Endothelial cell of umbilical vein (primary cell): ENCODE results near the gene RAD51B. TPM values are rescaled to one million over a fixed set of nuclear protein-coding genes. Genes with fewer than 3 reads are reported as not detected.

Experiments used
- BruUV-seq: library from RNA; stranded (reverse); fragments of 400-500 nt; replicated peaks from 2 replicates; lab custom pipeline; 2021; lab: Mats Ljungman, UMichigan
- CTCF ChIA-PET: fragments of 300-600, 350-600 bp; sonication (Branson Sonifier 250); formaldehyde crosslinking; loops from one replicate; lab custom pipeline; 2021; ENCODE audit warnings: antibody characterized with exemption, inconsistent platforms; lab: Charles Lee
- POLR2A ChIA-PET: fragments of 300-600, 350-600 bp; sonication (Branson Sonifier 250); formaldehyde crosslinking; loops from one replicate; lab custom pipeline; 2021; ENCODE audit warnings: antibody characterized with exemption, inconsistent platforms; lab: Charles Lee
- DNase-seq: peaks from one replicate; pipeline ENCODE4 v3.0.0-alpha.2; 2011; ENCODE audit warnings: low read depth, low spot score
- FAIRE-seq: peaks from 2 replicates; lab custom pipeline; 2011; peaks lifted over from hg19 to GRCh38; lab: Jason Lieb, UNC
- H2AFZ ChIP-seq: 2 replicates; pipeline ENCODE4 v1.6.0; 2012; ENCODE audit warnings: low read depth, low read length, control low read depth, inconsistent platforms
- H3K27ac ChIP-seq: 2 replicates; pipeline ENCODE4 v1.5.1; 2011; ENCODE audit warnings: low read depth, mild to moderate bottlenecking, control low read depth, low read length, moderate library complexity; ENCODE audit not compliant: insufficient read depth
- H3K27me3 ChIP-seq, 2 experiments: 2 replicates each; pipeline versions ENCODE4 v1.6.0 to v1.6.1; 2011; ENCODE audit warnings: low read length in 2 of 2, mixed read lengths in 1 of 2; ENCODE audit not compliant: control insufficient read depth in 2 of 2, insufficient read depth in 2 of 2
- H3K36me3 ChIP-seq, 2 experiments: 2 replicates in 1 of 2; 3 replicates in 1 of 2; pipeline ENCODE4 v1.5.1; 2011; ENCODE audit warnings: low read length in 2 of 2, mild to moderate bottlenecking in 1 of 2, moderate library complexity in 1 of 2; ENCODE audit not compliant: control insufficient read depth in 2 of 2, insufficient read depth in 2 of 2; ENCODE audit errors: extremely low read depth in 1 of 2
- H3K4me1 ChIP-seq: 3 replicates; pipeline ENCODE4 v1.5.1; 2011; ENCODE audit warnings: mild to moderate bottlenecking, low read length; ENCODE audit not compliant: control insufficient read depth, insufficient read depth; ENCODE audit errors: extremely low read depth
- H3K4me2 ChIP-seq: 2 replicates; pipeline ENCODE4 v1.6.1; 2011; ENCODE audit warnings: low read length, control low read depth, mixed read lengths; ENCODE audit not compliant: insufficient read depth
- H3K4me3 ChIP-seq, 3 experiments: fragments of 200-600 bp in 1 of 3; sonication (generic), shearing (Covaris generic) in 1 of 3; replicated peaks in 1 of 3; 2 replicates each; pipeline ENCODE4 v1.5.1; 2011 to 2016; ENCODE audit warnings: control low read depth in 3 of 3, low read length in 3 of 3, mild to moderate bottlenecking in 2 of 3, inconsistent platforms in 1 of 3, low read depth in 1 of 3, moderate library complexity in 1 of 3; ENCODE audit not compliant: insufficient read depth in 1 of 3
- H3K79me2 ChIP-seq: 2 replicates; pipeline ENCODE4 v1.6.0; 2012; ENCODE audit warnings: low read length, inconsistent platforms; ENCODE audit not compliant: control insufficient read depth, insufficient read depth
- H3K9ac ChIP-seq: replicated peaks from 2 replicates; pipeline ENCODE3; 2011; ENCODE audit warnings: low read length, control low read depth; ENCODE audit not compliant: insufficient read depth; ENCODE audit errors: extremely low read depth
- H3K9me1 ChIP-seq: replicated peaks from 3 replicates; pipeline ENCODE4 v1.6.0; 2011; ENCODE audit warnings: mild to moderate bottlenecking, low read length; ENCODE audit not compliant: control insufficient read depth, insufficient read depth; ENCODE audit errors: extremely low read depth
- H3K9me3 ChIP-seq: replicated peaks from 2 replicates; pipeline ENCODE4 v1.5.1; 2012; ENCODE audit warnings: low read length, inconsistent platforms; ENCODE audit not compliant: control insufficient read depth, insufficient read depth
- H4K20me1 ChIP-seq: replicated peaks from 2 replicates; pipeline ENCODE3; 2011; ENCODE audit warnings: mild to moderate bottlenecking, low read length; ENCODE audit not compliant: control insufficient read depth, insufficient read depth; ENCODE audit errors: extremely low read depth
- EZH2 ChIP-seq: IDR thresholded peaks from 2 replicates; pipeline ENCODE4 v1.6.1; 2012; ENCODE audit warnings: borderline replicate concordance, low read depth, mild to moderate bottlenecking, moderate library complexity, low read length, inconsistent platforms; ENCODE audit not compliant: severe bottlenecking
- FOS ChIP-seq: IDR thresholded peaks from 2 replicates; pipeline ENCODE4 v1.6.1; 2011; ENCODE audit warnings: mild to moderate bottlenecking, low read length, moderate library complexity, borderline replicate concordance; ENCODE audit not compliant: insufficient read depth
- GATA2 ChIP-seq: IDR thresholded peaks from 2 replicates; pipeline ENCODE4 v1.7.0; 2011; ENCODE audit warnings: low read depth, mild to moderate bottlenecking, moderate library complexity, mixed read lengths, low read length; ENCODE audit not compliant: insufficient read length, insufficient read depth
- JUN ChIP-seq: IDR thresholded peaks from 2 replicates; pipeline ENCODE4 v1.6.1; 2011; ENCODE audit warnings: borderline replicate concordance, low read depth; ENCODE audit not compliant: insufficient read length, insufficient read depth
- MYC ChIP-seq: IDR thresholded peaks from one replicate; pipeline ENCODE4 v1.6.1; 2011; ENCODE audit warnings: mild to moderate bottlenecking, low read depth, low read length
- POLR2A ChIP-seq: IDR thresholded peaks from 2 replicates; pipeline ENCODE4 v1.6.1; 2012; ENCODE audit warnings: low read depth, mild to moderate bottlenecking, control low read depth, low read length
- POLR2AphosphoS5 ChIP-seq: IDR thresholded peaks from 2 replicates; pipeline ENCODE4 v1.6.1; 2012; ENCODE audit warnings: low read depth, mild to moderate bottlenecking, control low read depth, low read length, moderate library complexity; ENCODE audit not compliant: insufficient read depth
- dilution Hi-C: fragments of 300-500 bp; cut with MboI; formaldehyde crosslinking; loops from one replicate; pipeline ENCODE4 v1.15.0; 2019; ENCODE audit warnings: low sequenced_read_pairs; ENCODE audit not compliant: extremely low pct_ligation_motif_present
- intact Hi-C: fragments of 100-400 bp; cut with micrococcal nuclease; formaldehyde crosslinking; loops from one replicate; pipeline ENCODE4 v1.10.0; 2022
- polyA plus RNA-seq, 4 experiments: library from polyadenylated mRNA; depleted of rRNA in 3 of 4; stranded (reverse) in 3 of 4; unstranded in 1 of 4; fragments of >200 nt; gene quantifications; 2 replicates each; pipeline versions ENCODE4 v1.2.1 to v1.2.3, GENCODE V29; 2011 to 2012; ENCODE audit warnings: missing spikeins in 1 of 4
- total RNA-seq: library from RNA; stranded (reverse); gene quantifications from 2 replicates; pipeline ENCODE4 v1.2.3, GENCODE V29; 2021
- TF ChIP-seq, protein P1 (sequence below), 2 donors: IDR thresholded peaks; 1 replicate in 1 of 2; 2 replicates in 1 of 2; pipeline ENCODE4 v1.5.1; 2011; ENCODE audit warnings: low read length in 2 of 2, mild to moderate bottlenecking in 2 of 2, moderate library complexity in 2 of 2, control low read depth in 1 of 2, inconsistent platforms in 1 of 2, low read depth in 1 of 2; ENCODE audit not compliant: insufficient read depth in 1 of 2; ENCODE audit errors: extremely low read depth in 1 of 2
- TF ChIP-seq, protein P2 (sequence below): IDR thresholded peaks from 2 replicates; pipeline ENCODE4 v1.6.1; 2011; ENCODE audit not compliant: insufficient read depth, insufficient read length

RAD51B gene
- total and polyA plus RNA-seq, 2 donors (not counting 3 experiments of a cell fraction or from before 2014, with no cell fraction given), result 3.9 to 19.0 TPM

DNA sequence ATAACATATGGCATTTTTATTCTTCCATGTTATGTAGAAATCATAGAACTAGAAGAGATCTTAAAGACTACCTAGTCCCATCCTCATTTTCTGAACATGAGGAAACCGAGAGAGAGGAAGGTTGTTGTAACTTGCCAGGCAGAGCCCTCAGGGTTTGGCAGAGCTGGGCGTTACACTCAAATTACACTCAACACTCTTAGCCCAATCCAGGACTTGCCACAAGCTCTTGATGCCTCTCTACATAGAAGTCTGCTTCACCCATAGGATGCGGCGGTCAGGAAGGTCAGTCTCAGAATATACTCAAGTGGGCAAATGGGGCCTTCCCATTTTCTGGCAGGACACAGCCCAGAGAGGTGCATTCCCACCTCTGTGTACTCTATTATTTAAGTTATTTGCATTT is 765.2 kb downstream of the RAD51B start:
- peaks cover 6% of the 10 kb centered on the region for H3K4me1 ChIP-seq
- dilution Hi-C loops, result no loop called here
- no peaks in the 10 kb centered on the region for H3K9me3 ChIP-seq
- ChIA-PET CTCF (interaction anchor here (1.0 kb wide), 1 partner anchor 36 kb away, joined by 3 read pairs; no protein-coding TSS in a partner anchor), POLR2A (no interaction called here)
- intact Hi-C loops, result no loop called here
- no peak overlapping the region for H3K4me2 ChIP-seq
- H2AFZ ChIP-seq, result no peak overlapping the region
- no peak overlapping the region for H3K27ac ChIP-seq
- H3K79me2 ChIP-seq, result no peaks in the 10 kb centered on the region
- DNase-seq, result no peak
- no peak for FAIRE-seq
- no peak for TF ChIP-seq POLR2AphosphoS5
- TF ChIP-seq EZH2, result no peak
- TF ChIP-seq GATA2, result no peak
- no peak for TF ChIP-seq JUN
- no peak for TF ChIP-seq FOS
- no peak for TF ChIP-seq MYC
- TF ChIP-seq, protein P1, sequence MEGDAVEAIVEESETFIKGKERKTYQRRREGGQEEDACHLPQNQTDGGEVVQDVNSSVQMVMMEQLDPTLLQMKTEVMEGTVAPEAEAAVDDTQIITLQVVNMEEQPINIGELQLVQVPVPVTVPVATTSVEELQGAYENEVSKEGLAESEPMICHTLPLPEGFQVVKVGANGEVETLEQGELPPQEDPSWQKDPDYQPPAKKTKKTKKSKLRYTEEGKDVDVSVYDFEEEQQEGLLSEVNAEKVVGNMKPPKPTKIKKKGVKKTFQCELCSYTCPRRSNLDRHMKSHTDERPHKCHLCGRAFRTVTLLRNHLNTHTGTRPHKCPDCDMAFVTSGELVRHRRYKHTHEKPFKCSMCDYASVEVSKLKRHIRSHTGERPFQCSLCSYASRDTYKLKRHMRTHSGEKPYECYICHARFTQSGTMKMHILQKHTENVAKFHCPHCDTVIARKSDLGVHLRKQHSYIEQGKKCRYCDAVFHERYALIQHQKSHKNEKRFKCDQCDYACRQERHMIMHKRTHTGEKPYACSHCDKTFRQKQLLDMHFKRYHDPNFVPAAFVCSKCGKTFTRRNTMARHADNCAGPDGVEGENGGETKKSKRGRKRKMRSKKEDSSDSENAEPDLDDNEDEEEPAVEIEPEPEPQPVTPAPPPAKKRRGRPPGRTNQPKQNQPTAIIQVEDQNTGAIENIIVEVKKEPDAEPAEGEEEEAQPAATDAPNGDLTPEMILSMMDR (IDR thresholded peaks at IDR 0.05; ENCODE audit: extremely low read depth in 1 of 2, insufficient read depth in 1 of 2, low read depth in 1 of 2, low read length in 2 of 2), result no peak
- TF ChIP-seq POLR2A, result no peak
- TF ChIP-seq, protein P2, sequence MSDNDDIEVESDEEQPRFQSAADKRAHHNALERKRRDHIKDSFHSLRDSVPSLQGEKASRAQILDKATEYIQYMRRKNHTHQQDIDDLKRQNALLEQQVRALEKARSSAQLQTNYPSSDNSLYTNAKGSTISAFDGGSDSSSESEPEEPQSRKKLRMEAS, result no peak
- no peak overlapping the region for H3K9ac ChIP-seq
- H4K20me1 ChIP-seq, result no peaks in the 10 kb centered on the region
- H3K4me3 ChIP-seq, result no peak overlapping the region
- H3K27me3 ChIP-seq, result no peaks in the 10 kb centered on the region
- no TSS peak for BruUV-seq
- no peaks in the 10 kb centered on the region for H3K36me3 ChIP-seq
- no peaks in the 10 kb centered on the region for H3K9me1 ChIP-seq
